Panc1 (cell line): ENCODE results near the gene KBTBD12. TPM values are rescaled to one million over a fixed set of nuclear protein-coding genes. Genes with fewer than 3 reads are reported as not detected.

ENCODE experiments used
- ATAC-seq: fragments of 200-7000 bp; cut with Tn5 transposase; 2 replicates; pipeline ENCODE4 v1.9.1; 2020; ENCODE audit warnings: mild to moderate bottlenecking, moderate library complexity
- BruUV-seq: library from RNA; stranded (reverse); fragments of 400-500 nt; replicated peaks from 2 replicates; lab custom pipeline; 2021; lab: Mats Ljungman, UMichigan
- CTCF ChIA-PET: fragments of 300-600 bp; sonication (Branson Sonifier 250); formaldehyde crosslinking; loops from one replicate; lab custom pipeline; 2022; ENCODE audit warnings: antibody characterized with exemption; lab: Charles Lee
- POLR2A ChIA-PET: fragments of 300-600 bp; sonication (Branson Sonifier 250); formaldehyde crosslinking; loops from one replicate; lab custom pipeline; 2022; ENCODE audit warnings: antibody characterized with exemption; lab: Charles Lee
- DNase-seq: peaks from one replicate; pipeline ENCODE4 v3.0.0-alpha.2; 2010; ENCODE audit warnings: low read depth, low spot score
- H3K27ac ChIP-seq: 2 replicates; pipeline ENCODE4 v1.5.1; 2011; ENCODE audit warnings: mild to moderate bottlenecking, low read length, inconsistent platforms
- H3K27me3 ChIP-seq: fragments of 200-500 bp; sonication (Bioruptor generic); 2 replicates; pipeline ENCODE4 v1.6.0; 2014; ENCODE audit warnings: low read length, inconsistent platforms; ENCODE audit not compliant: control insufficient read depth, insufficient read depth
- H3K36me3 ChIP-seq: fragments of 200-500 bp; sonication (Bioruptor generic); 2 replicates; pipeline ENCODE4 v1.5.1; 2014; ENCODE audit warnings: inconsistent platforms, mild to moderate bottlenecking, low read length, moderate library complexity; ENCODE audit not compliant: control insufficient read depth, insufficient read depth
- H3K4me1 ChIP-seq: 2 replicates; pipeline ENCODE4 v1.5.1; 2011; ENCODE audit warnings: inconsistent platforms, mild to moderate bottlenecking, low read length, moderate library complexity; ENCODE audit not compliant: control insufficient read depth, insufficient read depth
- H3K4me3 ChIP-seq, 2 experiments: 2 replicates each; pipeline ENCODE4 v1.5.1; 2011 to 2012; ENCODE audit warnings: low read depth in 2 of 2, low read length in 2 of 2, mild to moderate bottlenecking in 2 of 2, inconsistent platforms in 1 of 2, moderate library complexity in 1 of 2
- H3K9me3 ChIP-seq: fragments of 200-500 bp; sonication (Bioruptor generic); 2 replicates; pipeline ENCODE4 v1.5.1; 2014; ENCODE audit warnings: low read depth, mild to moderate bottlenecking, inconsistent platforms, low read length, moderate library complexity; ENCODE audit not compliant: control insufficient read depth, insufficient read depth
- POLR2AphosphoS5 ChIP-seq: IDR thresholded peaks from 2 replicates; pipeline ENCODE4 v1.6.1; 2012; ENCODE audit warnings: mild to moderate bottlenecking, low read depth, low read length, moderate library complexity
- SIN3A ChIP-seq: IDR thresholded peaks from 2 replicates; pipeline ENCODE4 v1.6.1; 2012; ENCODE audit warnings: low read depth, mild to moderate bottlenecking, low read length, moderate library complexity, borderline replicate concordance; ENCODE audit not compliant: insufficient read depth
- TCF7L2 ChIP-seq: IDR thresholded peaks from 2 replicates; pipeline ENCODE4 v1.6.1; 2011; ENCODE audit warnings: mild to moderate bottlenecking, low read depth, low read length, inconsistent platforms
- in situ Hi-C: cut with HindIII; loops from 2 replicates; pipeline ENCODE4 v1.10.0; 2016; ENCODE audit warnings: low sequenced_read_pairs, low pct_unique_long_range_greater_than_20kb
- intact Hi-C: fragments of 100-400 bp; cut with micrococcal nuclease; formaldehyde crosslinking; loops from one replicate; pipeline ENCODE4 v1.10.0; 2022; ENCODE audit not compliant: unreplicated experiment
- total RNA-seq: library from RNA; stranded (reverse); gene quantifications from one replicate; pipeline ENCODE4 v1.2.1, GENCODE V29; 2021; ENCODE audit not compliant: unreplicated experiment
- TF ChIP-seq, protein P1 (sequence below): fragments of 450-650 bp; IDR thresholded peaks from 2 replicates; pipeline ENCODE4 v1.5.1; 2017; ENCODE audit warnings: mild to moderate bottlenecking
- TF ChIP-seq, protein P2 (sequence below), 2 experiments: IDR thresholded peaks; 2 replicates each; pipeline ENCODE4 v1.6.1; 2011 to 2012; ENCODE audit warnings: low read depth in 2 of 2, control low read depth in 1 of 2, low read length in 1 of 2, mild to moderate bottlenecking in 1 of 2, moderate library complexity in 1 of 2; ENCODE audit not compliant: insufficient read depth in 1 of 2

Gene KBTBD12
- total RNA-seq, 1 experiment from 2014 or later = 0.28 TPM

DNA sequence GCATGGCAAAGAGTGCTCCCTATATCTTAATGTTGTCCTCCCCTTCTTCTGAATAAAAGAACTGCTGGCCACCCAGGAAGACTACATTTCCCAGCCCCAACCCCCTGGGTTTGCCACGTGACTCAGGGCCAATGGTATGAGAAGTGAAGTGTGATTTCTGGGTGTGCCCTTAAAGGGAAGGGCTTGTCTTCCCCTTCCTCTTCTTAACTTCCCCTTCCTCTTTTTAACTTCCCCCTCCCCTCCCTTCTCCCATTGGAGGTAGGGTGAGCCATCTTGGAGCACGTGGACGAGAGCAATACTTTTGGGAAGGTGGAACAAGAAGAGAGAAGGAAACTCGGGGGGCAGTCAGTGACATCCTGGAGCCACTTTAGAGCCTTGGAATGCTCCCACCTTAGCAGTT, 6.8 kb upstream of the KBTBD12 start:
- H3K27me3 ChIP-seq = peaks cover 15% of the 10 kb centered on the region
- DNase-seq (no peak), ATAC-seq (no peak)
- H3K4me1 ChIP-seq = no peaks in the 10 kb centered on the region
- no peaks in the 10 kb centered on the region for H3K36me3 ChIP-seq
- no TSS peak for BruUV-seq
- in situ Hi-C loops (no loop called here), intact Hi-C loops (no loop called here)
- H3K4me3 ChIP-seq = no peak overlapping the region
- CTCF ChIA-PET = no interaction called here
- H3K27ac ChIP-seq = no peak overlapping the region
- no peak for TF ChIP-seq TCF7L2
- TF ChIP-seq POLR2AphosphoS5 = no peak
- TF ChIP-seq, protein P1, sequence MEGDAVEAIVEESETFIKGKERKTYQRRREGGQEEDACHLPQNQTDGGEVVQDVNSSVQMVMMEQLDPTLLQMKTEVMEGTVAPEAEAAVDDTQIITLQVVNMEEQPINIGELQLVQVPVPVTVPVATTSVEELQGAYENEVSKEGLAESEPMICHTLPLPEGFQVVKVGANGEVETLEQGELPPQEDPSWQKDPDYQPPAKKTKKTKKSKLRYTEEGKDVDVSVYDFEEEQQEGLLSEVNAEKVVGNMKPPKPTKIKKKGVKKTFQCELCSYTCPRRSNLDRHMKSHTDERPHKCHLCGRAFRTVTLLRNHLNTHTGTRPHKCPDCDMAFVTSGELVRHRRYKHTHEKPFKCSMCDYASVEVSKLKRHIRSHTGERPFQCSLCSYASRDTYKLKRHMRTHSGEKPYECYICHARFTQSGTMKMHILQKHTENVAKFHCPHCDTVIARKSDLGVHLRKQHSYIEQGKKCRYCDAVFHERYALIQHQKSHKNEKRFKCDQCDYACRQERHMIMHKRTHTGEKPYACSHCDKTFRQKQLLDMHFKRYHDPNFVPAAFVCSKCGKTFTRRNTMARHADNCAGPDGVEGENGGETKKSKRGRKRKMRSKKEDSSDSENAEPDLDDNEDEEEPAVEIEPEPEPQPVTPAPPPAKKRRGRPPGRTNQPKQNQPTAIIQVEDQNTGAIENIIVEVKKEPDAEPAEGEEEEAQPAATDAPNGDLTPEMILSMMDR = no peak
- TF ChIP-seq SIN3A = no peak
- POLR2A ChIA-PET = no interaction called here
- H3K9me3 ChIP-seq = no peaks in the 10 kb centered on the region

DNA sequence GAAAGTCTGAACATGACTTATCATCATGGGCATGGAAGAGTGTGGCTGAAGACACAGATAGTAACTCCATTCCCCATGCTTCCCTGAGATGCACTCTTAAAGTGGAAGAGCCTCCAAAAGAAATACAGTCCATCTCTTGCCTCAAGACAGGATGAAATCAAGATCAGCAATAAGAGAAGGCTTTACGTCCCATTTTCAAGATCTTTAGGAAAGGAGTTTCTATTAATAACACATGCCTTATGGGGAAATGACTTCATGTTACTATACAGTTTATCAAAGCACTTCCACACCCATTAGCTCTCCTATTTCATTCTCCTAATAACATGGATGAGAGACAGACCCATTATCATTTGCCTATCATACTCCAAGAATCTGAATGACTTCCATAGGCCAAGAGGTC, 6.1 kb upstream of the KBTBD12 start:
- CTCF ChIA-PET = no interaction called here
- Histone ChIP-seq H3K9me3 (no peaks in the 10 kb centered on the region), H3K4me3 (no peak overlapping the region), H3K36me3 (no peaks in the 10 kb centered on the region), H3K4me1 (no peaks in the 10 kb centered on the region), H3K27ac (no peak overlapping the region), H3K27me3 (peaks cover 17% of the 10 kb centered on the region)
- ATAC-seq (no peak), DNase-seq (no peak)
- TF ChIP-seq, protein P1 = no peak
- TF ChIP-seq, protein P2, sequence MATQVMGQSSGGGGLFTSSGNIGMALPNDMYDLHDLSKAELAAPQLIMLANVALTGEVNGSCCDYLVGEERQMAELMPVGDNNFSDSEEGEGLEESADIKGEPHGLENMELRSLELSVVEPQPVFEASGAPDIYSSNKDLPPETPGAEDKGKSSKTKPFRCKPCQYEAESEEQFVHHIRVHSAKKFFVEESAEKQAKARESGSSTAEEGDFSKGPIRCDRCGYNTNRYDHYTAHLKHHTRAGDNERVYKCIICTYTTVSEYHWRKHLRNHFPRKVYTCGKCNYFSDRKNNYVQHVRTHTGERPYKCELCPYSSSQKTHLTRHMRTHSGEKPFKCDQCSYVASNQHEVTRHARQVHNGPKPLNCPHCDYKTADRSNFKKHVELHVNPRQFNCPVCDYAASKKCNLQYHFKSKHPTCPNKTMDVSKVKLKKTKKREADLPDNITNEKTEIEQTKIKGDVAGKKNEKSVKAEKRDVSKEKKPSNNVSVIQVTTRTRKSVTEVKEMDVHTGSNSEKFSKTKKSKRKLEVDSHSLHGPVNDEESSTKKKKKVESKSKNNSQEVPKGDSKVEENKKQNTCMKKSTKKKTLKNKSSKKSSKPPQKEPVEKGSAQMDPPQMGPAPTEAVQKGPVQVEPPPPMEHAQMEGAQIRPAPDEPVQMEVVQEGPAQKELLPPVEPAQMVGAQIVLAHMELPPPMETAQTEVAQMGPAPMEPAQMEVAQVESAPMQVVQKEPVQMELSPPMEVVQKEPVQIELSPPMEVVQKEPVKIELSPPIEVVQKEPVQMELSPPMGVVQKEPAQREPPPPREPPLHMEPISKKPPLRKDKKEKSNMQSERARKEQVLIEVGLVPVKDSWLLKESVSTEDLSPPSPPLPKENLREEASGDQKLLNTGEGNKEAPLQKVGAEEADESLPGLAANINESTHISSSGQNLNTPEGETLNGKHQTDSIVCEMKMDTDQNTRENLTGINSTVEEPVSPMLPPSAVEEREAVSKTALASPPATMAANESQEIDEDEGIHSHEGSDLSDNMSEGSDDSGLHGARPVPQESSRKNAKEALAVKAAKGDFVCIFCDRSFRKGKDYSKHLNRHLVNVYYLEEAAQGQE (IDR thresholded peaks at IDR 0.05; ENCODE audit: insufficient read depth in 1 of 2, low read depth in 2 of 2, low read length in 1 of 2) = no peak
- TF ChIP-seq SIN3A = no peak
- TF ChIP-seq POLR2AphosphoS5 = no peak
- TF ChIP-seq TCF7L2 = no peak
- in situ Hi-C loops (no loop called here), intact Hi-C loops (no loop called here)
- BruUV-seq = no TSS peak
- POLR2A ChIA-PET = no interaction called here
